Measurements from ENCODE around the gene CAMTA2. TPM values are rescaled to one million over a fixed set of nuclear protein-coding genes. Genes with fewer than 3 reads are reported as not detected.

The CAMTA2 gene
- total RNA-seq, 6 experiments from 2014 or later = 15.3 to 21.1 (median 17.7) TPM

- Histone ChIP-seq H3K9me3 (no peaks in the 10 kb centered on the region), H3K36me3 (peaks cover 0 to 69% (median 38%) of the 10 kb centered on the region in 4 donors), H3K4me3 (no peak overlapping the region), H3K27ac (no peak overlapping the region), H3K27me3 (no peaks in the 10 kb centered on the region), H3K4me1 (no peaks in the 10 kb centered on the region)
- TF ChIP-seq POLR2A (IDR thresholded peaks at IDR 0.05) (no peak), CTCF (IDR thresholded peaks at IDR 0.05) (no peak)
- DNase-seq (no peak), ATAC-seq (no peak)
- intact Hi-C loops (cut with DNase I) = no loop called here
- 71% methylated on average over 3 of the region's 6 CpGs for WGBS (ENCODE audit: insufficient coverage, low coverage, low lambda C conversion rate, missing lambda C conversion rate)
Observed at GRCh38 chr17:5011928-5012327, 24.5 kb upstream of the CAMTA2 start.

GRCh38 chr17:5003214-5003867 lies 15.9 kb upstream of the CAMTA2 start:
- intact Hi-C loops (cut with DNase I) = no loop called here
- peak in 1 of 3 donors; percentile 38 for DNase-seq
- ATAC-seq = no peak
- no peak for TF ChIP-seq POLR2A (IDR thresholded peaks at IDR 0.05)
- no peak for TF ChIP-seq CTCF (IDR thresholded peaks at IDR 0.05)
- Histone ChIP-seq H3K9me3 (no peaks in the 10 kb centered on the region), H3K4me3 (no peak overlapping the region), H3K27me3 (no peaks in the 10 kb centered on the region), H3K36me3 (peaks cover 7 to 77% (median 46%) of the 10 kb centered on the region in 4 donors), H3K27ac (no peak overlapping the region), H3K4me1 (peaks cover 0 to 14% (median 6%) of the 10 kb centered on the region in 4 donors)
- WGBS (ENCODE audit: insufficient coverage, low coverage, low lambda C conversion rate, missing lambda C conversion rate) = 89% methylated on average over 10 of the region's 18 CpGs

- Histone ChIP-seq H3K27ac (no peak overlapping the region), H3K36me3 (peaks cover 7 to 66% (median 38%) of the 10 kb centered on the region in 4 donors), H3K9me3 (no peaks in the 10 kb centered on the region), H3K27me3 (no peaks in the 10 kb centered on the region), H3K4me1 (peaks cover 0 to 14% (median 6%) of the 10 kb centered on the region in 4 donors), H3K4me3 (no peak overlapping the region)
- DNase-seq = no peak
- intact Hi-C loops (cut with DNase I) = no loop called here
- TF ChIP-seq POLR2A (IDR thresholded peaks at IDR 0.05) (no peak), CTCF (IDR thresholded peaks at IDR 0.05) (no peak)
- ATAC-seq = no peak
- 90% methylated on average over 11 of the region's 20 CpGs for WGBS (ENCODE audit: insufficient coverage, low coverage, low lambda C conversion rate, missing lambda C conversion rate)
Observed at GRCh38 chr17:5002121-5002788, 14.8 kb upstream of the CAMTA2 start.

GRCh38 chr17:5000237-5000639 lies 12.8 kb upstream of the CAMTA2 start:
- Histone ChIP-seq H3K27me3 (no peaks in the 10 kb centered on the region), H3K9me3 (no peaks in the 10 kb centered on the region), H3K36me3 (peaks cover 7 to 46% (median 25%) of the 10 kb centered on the region in 4 donors), H3K4me1 (peaks cover 0 to 14% (median 6%) of the 10 kb centered on the region in 4 donors), H3K4me3 (peak overlapping the region; percentile 95 to 99 (median 96)), H3K27ac (peak overlapping the region in 2 of 3 donors; percentile 23 to 84)
- intact Hi-C loops (cut with DNase I) = no loop called here
- TF ChIP-seq POLR2A (IDR thresholded peaks at IDR 0.05) (no peak), CTCF (IDR thresholded peaks at IDR 0.05) (no peak)
- WGBS (ENCODE audit: insufficient coverage, low coverage, low lambda C conversion rate, missing lambda C conversion rate) = 20% methylated on average over 1 of the region's 11 CpGs
- ATAC-seq (peak; percentile 21 to 48 (median 38)), DNase-seq (peak; percentile 78 to 87 (median 85))

All from right lobe of liver (tissue), 6 donors.